ENCODE results near the gene ENTPD3. TPM values are rescaled to one million over a fixed set of nuclear protein-coding genes. Genes with fewer than 3 reads are reported as not detected.

The ENTPD3 gene, protein sequence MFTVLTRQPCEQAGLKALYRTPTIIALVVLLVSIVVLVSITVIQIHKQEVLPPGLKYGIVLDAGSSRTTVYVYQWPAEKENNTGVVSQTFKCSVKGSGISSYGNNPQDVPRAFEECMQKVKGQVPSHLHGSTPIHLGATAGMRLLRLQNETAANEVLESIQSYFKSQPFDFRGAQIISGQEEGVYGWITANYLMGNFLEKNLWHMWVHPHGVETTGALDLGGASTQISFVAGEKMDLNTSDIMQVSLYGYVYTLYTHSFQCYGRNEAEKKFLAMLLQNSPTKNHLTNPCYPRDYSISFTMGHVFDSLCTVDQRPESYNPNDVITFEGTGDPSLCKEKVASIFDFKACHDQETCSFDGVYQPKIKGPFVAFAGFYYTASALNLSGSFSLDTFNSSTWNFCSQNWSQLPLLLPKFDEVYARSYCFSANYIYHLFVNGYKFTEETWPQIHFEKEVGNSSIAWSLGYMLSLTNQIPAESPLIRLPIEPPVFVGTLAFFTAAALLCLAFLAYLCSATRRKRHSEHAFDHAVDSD
- not detected in 2 replicates for total RNA-seq

DNA sequence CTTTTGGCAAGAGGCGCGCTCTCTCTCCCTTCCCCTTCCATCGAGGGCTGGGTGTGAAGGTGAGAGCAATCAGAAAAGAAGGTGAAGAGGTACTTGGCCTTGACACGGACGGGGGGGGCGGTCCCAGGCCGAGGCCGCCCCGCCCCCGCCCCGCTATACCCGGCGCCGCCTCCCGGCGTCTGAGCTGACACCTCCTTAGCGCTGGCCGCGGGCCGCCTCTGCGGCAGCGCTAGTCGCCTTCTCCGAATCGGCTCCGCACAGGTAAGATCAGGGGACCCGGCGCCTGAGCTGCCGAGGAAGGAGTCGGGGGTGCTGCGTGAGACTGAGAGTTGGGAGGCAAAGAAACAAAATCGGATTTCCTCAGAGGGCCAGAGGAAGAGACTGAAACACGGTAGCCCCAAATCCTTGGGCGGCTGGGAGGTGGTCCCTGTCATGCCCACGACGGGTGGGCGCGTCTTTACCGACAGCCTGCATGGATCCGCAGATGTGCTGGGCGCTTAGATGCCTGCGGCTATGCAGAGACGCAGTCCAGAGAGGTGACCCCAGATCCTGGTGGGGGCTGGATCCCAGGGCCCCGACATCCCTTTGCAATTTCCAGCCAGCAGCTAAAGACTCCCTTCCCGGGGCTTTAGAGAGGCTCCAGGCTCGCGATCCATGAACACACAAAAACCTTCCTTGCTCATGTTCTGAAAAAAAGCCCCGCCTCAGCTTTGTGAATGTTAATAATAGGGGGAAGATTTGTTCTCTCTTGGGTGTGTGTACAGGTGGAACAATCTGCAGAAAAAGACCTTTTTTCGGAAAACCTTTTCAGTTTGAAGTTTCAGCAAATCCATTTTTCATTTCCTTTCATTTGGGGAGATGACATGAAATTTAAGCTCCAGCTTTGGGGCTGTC, at the start of gene ENTPD3:
TSS of gene ENTPD3 (plus strand) at position 184 of the 894 bp plus-strand sequence. CDS start 874 bp downstream, outside the sequence.

DNA sequence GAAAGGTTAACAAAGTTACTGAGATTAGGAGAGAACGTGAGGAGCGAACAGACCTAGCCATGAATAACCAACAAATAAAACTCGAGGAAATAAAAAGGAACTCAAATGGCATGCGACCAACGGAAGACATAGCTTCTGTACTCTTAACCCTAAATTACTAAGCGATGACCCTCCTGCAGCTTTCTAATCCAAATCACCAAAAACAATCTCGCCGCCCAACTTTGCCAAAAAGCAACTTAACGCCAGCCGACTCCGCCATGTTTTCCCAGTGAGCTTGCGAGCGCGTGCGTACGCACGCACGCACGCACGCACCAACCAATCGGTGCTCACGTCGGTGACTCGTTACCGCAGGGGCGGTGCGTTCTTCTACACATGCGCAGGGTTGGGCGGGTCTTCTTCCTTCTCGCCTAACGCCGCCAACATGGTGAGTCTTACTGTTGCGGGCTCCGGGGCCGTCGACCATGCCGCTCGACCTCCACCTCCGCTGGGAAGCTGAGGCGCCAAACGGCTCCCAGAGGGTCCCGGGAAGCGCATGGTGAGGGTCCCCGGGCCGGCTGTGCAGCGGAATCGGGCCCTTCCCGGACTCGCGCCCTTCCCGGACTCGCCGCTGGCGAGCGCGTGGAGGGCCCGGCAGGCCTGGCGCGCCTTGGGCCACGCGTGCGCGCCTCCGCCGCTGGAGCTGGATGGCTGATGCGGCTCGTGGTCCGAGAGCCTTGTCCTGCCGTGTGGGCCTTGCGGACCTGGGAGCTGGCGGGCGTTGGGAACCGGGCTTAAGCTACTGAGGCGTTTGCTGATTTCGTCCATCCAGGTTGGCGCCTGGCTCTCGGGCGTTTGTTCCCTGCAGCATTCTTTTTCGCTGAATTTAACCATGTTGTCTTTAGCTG, 70.2 kb downstream of the ENTPD3 start, which contains the start of gene RPL14:
TSS of gene RPL14 (plus strand) at position 400 of the 884 bp plus-strand sequence. CDS start at position 533, 133 bp downstream.

DNA sequence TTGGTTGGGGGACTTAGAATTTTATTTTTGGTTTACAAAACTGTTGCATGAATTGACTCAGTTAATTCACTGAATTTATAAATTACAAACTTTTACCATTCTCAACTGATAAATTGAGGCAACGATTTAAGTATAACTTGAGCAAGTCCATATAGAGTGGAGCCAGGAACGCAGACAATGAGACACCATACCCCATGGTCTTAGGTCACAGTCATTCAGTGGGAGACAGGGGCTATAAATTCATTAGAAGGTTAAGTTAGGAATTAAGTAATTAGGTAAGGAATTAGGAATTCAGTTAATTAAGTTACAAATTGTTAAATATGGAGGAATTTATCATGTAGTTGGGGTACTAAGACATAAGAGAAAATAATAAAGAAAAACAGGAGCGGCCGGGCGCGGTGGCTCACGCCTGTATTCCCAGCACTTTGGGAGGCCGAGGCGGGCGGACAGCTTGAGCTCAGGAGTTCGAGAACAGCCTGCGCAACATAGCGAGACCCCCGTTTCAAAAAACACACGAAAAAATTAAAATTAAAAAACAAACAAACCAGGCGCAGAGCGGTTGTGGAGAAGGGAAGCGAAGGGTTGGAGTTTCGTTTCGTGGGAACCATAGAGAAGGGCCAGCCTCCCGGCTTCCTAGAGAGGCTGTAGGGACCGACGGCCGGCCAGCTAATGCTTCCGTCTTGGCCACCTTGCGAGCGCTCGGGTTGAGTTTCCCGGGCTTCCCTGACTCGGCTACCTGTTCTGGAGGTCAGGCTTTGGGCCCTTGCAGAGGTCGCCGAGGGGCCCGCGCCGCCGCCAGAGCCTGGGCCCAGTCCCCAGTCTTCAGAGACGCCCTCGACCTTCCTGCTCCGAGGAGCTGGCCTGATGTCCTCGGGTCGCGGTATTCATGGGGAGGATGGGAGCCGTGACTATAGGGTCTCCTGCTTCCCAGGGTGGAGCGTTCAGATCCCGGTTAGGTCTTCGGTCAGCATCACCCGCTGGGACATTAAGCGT, 89.8 kb downstream of the ENTPD3 start, which contains the start of gene ZNF619:
TSS of gene ZNF619 (plus strand) at position 645 of the 993 bp plus-strand sequence. CDS start 858 bp downstream, outside the sequence.

Other genes starting within 250 kb of the ENTPD3 start
- 15.2 and 22.8 TPM in 2 replicates for gene EIF1B, start 77.5 kb upstream of the ENTPD3 start, total RNA-seq
- 216 and 362 TPM in 2 replicates for gene RPL14, start 70.2 kb downstream of the ENTPD3 start, total RNA-seq
- gene ZNF619, start 89.9 kb downstream of the ENTPD3 start, total RNA-seq = 6.2 and 6.8 TPM in 2 replicates
- gene ZNF620, start 118.9 kb downstream of the ENTPD3 start, total RNA-seq = 0.59 and 0.73 TPM in 2 replicates
- gene ZNF621, start 137.8 kb downstream of the ENTPD3 start, total RNA-seq = 13.6 and 13.9 TPM in 2 replicates

Data from subcutaneous preadipocyte (primary cell).